WTC11 (cell line): ENCODE results near the gene GNS. TPM values are rescaled to one million over a fixed set of nuclear protein-coding genes. Genes with fewer than 3 reads are reported as not detected.

Experiments used
- ATAC-seq: fragments of 200-7000 bp; cut with Tn5 transposase; 2 replicates; pipeline ENCODE4 v1.10.0; 2021; ENCODE audit warnings: mild to moderate bottlenecking, moderate library complexity
- CTCF ChIA-PET: fragments of 300-600 bp; sonication (Branson Sonifier 250); formaldehyde crosslinking; loops from one replicate; lab custom pipeline; 2021; ENCODE audit warnings: antibody characterized with exemption; lab: Charles Lee
- POLR2A ChIA-PET: fragments of 350-600 bp; sonication (Branson Sonifier 250); formaldehyde crosslinking; loops from one replicate; lab custom pipeline; 2021; ENCODE audit warnings: antibody characterized with exemption; lab: Charles Lee
- DNase-seq: peaks from one replicate; pipeline ENCODE4 v3.0.0; 2021; ENCODE audit warnings: low spot score
- H3K27ac Mint-ChIP-seq: 2 replicates; pipeline ENCODE4 v1.8.0; 2021; ENCODE audit warnings: mixed read lengths
- H3K27me3 Mint-ChIP-seq: 2 replicates; pipeline ENCODE4 v1.8.0; 2021; ENCODE audit warnings: low read depth, mild to moderate bottlenecking, moderate library complexity, mixed read lengths
- H3K36me3 Mint-ChIP-seq: 2 replicates; pipeline ENCODE4 v1.8.0; 2021; ENCODE audit warnings: mixed read lengths
- H3K4me1 Mint-ChIP-seq: 2 replicates; pipeline ENCODE4 v1.8.0; 2022; ENCODE audit warnings: mixed read lengths
- H3K4me3 Mint-ChIP-seq: 2 replicates; pipeline ENCODE4 v1.8.0; 2021; ENCODE audit warnings: mild to moderate bottlenecking, moderate library complexity, mixed read lengths
- H3K9me3 Mint-ChIP-seq: 2 replicates; pipeline ENCODE4 v1.8.0; 2021; ENCODE audit warnings: mixed read lengths
- AR ChIP-seq: fragments of 250-450 bp; sonication (Bioruptor Pico); IDR thresholded peaks from 2 replicates; pipeline ENCODE4 v1.9.0; 2021; ENCODE audit warnings: mild to moderate bottlenecking
- ATF1 ChIP-seq: sonication (generic); formaldehyde crosslinking; IDR thresholded peaks from 2 replicates; pipeline ENCODE4 v1.8.1; 2023; ENCODE audit warnings: mild to moderate bottlenecking, moderate library complexity, missing genetic modification reagents
- ATF6 ChIP-seq: sonication (generic); formaldehyde crosslinking; IDR thresholded peaks from 2 replicates; pipeline ENCODE4 v1.8.1; 2023; ENCODE audit warnings: mild to moderate bottlenecking, missing genetic modification reagents
- CREB1 ChIP-seq: sonication (generic); formaldehyde crosslinking; IDR thresholded peaks from 2 replicates; pipeline ENCODE4 v1.8.0; 2023; ENCODE audit warnings: mild to moderate bottlenecking, missing genetic modification reagents
- CREM ChIP-seq: sonication (generic); formaldehyde crosslinking; IDR thresholded peaks from 2 replicates; pipeline ENCODE4 v1.8.1; 2022; ENCODE audit warnings: mild to moderate bottlenecking, missing genetic modification reagents, moderate library complexity
- ERG ChIP-seq: fragments of 250-450 bp; sonication (Bioruptor Pico); IDR thresholded peaks from 2 replicates; pipeline ENCODE4 v1.8.0; 2021; ENCODE audit warnings: mild to moderate bottlenecking
- ESRRA ChIP-seq: sonication (generic); formaldehyde crosslinking; IDR thresholded peaks from 2 replicates; pipeline ENCODE4 v1.8.1; 2022; ENCODE audit warnings: mild to moderate bottlenecking, missing genetic modification reagents, borderline replicate concordance
- FOXP1 ChIP-seq: sonication (generic); formaldehyde crosslinking; IDR thresholded peaks from 2 replicates; pipeline ENCODE4 v1.8.0; 2022; ENCODE audit warnings: missing genetic modification reagents, mild to moderate bottlenecking, moderate library complexity, borderline replicate concordance
- JAZF1 ChIP-seq: fragments of 250-450 bp; sonication (Bioruptor Pico); IDR thresholded peaks from 2 replicates; pipeline ENCODE4 v1.9.0; 2021; ENCODE audit warnings: moderate library complexity, mild to moderate bottlenecking, inconsistent platforms
- KAT7 ChIP-seq: sonication (generic); formaldehyde crosslinking; IDR thresholded peaks from 2 replicates; pipeline ENCODE4 v1.8.1; 2023; ENCODE audit warnings: missing genetic modification reagents, mild to moderate bottlenecking, borderline replicate concordance
- NFATC4 ChIP-seq: fragments of 250-450 bp; sonication (Bioruptor Pico); IDR thresholded peaks from 2 replicates; pipeline ENCODE4 v1.9.0; 2021; ENCODE audit warnings: mild to moderate bottlenecking
- NFYB ChIP-seq: sonication (generic); formaldehyde crosslinking; conservative IDR thresholded peaks from 2 replicates; pipeline ENCODE4 v1.8.0; 2022; ENCODE audit warnings: low read depth, missing genetic modification reagents
- NR3C1 ChIP-seq: sonication (generic); formaldehyde crosslinking; conservative IDR thresholded peaks from 2 replicates; pipeline ENCODE4 v1.8.1; 2023; ENCODE audit warnings: low read depth, mild to moderate bottlenecking, missing genetic modification reagents
- SMAD3 ChIP-seq: sonication (generic); formaldehyde crosslinking; IDR thresholded peaks from 2 replicates; pipeline ENCODE4 v1.8.0; 2022; ENCODE audit warnings: missing genetic modification reagents, mild to moderate bottlenecking, borderline replicate concordance
- SMAD4 ChIP-seq: sonication (generic); formaldehyde crosslinking; IDR thresholded peaks from 2 replicates; pipeline ENCODE4 v1.8.0; 2022; ENCODE audit warnings: mild to moderate bottlenecking, missing genetic modification reagents
- SP1 ChIP-seq: sonication (generic); formaldehyde crosslinking; conservative IDR thresholded peaks from 2 replicates; pipeline ENCODE4 v1.8.1; 2022; ENCODE audit warnings: missing genetic modification reagents
- USF2 ChIP-seq: sonication (generic); formaldehyde crosslinking; IDR thresholded peaks from 2 replicates; pipeline ENCODE4 v1.8.1; 2023; ENCODE audit warnings: mild to moderate bottlenecking, missing genetic modification reagents, moderate library complexity
- ZBTB21 ChIP-seq: sonication (generic); formaldehyde crosslinking; IDR thresholded peaks from 2 replicates; pipeline ENCODE4 v1.8.1; 2023; ENCODE audit warnings: mild to moderate bottlenecking, missing genetic modification reagents, borderline replicate concordance
- ZMAT4 ChIP-seq: fragments of 250-450 bp; sonication (Bioruptor Pico); IDR thresholded peaks from 2 replicates; pipeline ENCODE4 v1.9.0; 2021; ENCODE audit warnings: mild to moderate bottlenecking
- ZNF317 ChIP-seq: sonication (generic); formaldehyde crosslinking; IDR thresholded peaks from 2 replicates; pipeline ENCODE4 v1.8.1; 2023; ENCODE audit warnings: low read depth, mild to moderate bottlenecking, moderate library complexity, missing genetic modification reagents, borderline replicate concordance
- ZNF671 ChIP-seq: fragments of 250-450 bp; sonication (Bioruptor Pico); IDR thresholded peaks from 2 replicates; pipeline ENCODE4 v1.8.0; 2021; ENCODE audit warnings: mild to moderate bottlenecking
- total RNA-seq: library from RNA; stranded (reverse); gene quantifications from 3 replicates; pipeline ENCODE4 v1.2.3, GENCODE V29; 2021

Gene GNS
- total RNA-seq, 1 experiment from 2014 or later: 24.7 TPM

GRCh38 chr12:64744422-64745258, 14.6 kb downstream of the GNS start:
- Mint-ChIP-seq H3K4me3 (no peak overlapping the region), H3K4me1 (no peaks in the 10 kb centered on the region), H3K36me3 (peaks cover 62% of the 10 kb centered on the region), H3K27me3 (no peaks in the 10 kb centered on the region), H3K27ac (no peak overlapping the region), H3K9me3 (peaks cover 4% of the 10 kb centered on the region)
- ChIA-PET POLR2A (no interaction called here), CTCF (interaction anchor here (0.6 to 0.9 kb wide), 2 partner anchors 24 to 47 kb away, joined by 3 read pairs; no protein-coding TSS in a partner anchor)
- ATAC-seq (no peak), DNase-seq (no peak)
- TF ChIP-seq FOXP1 (CRISPR knock-in tag): no peak
- TF ChIP-seq KAT7: no peak
- TF ChIP-seq CREB1 (CRISPR knock-in tag): no peak
- TF ChIP-seq SP1 (CRISPR knock-in tag): no peak
- TF ChIP-seq ZNF317: no peak

GRCh38 chr12:64743206-64743605, 16.0 kb downstream of the GNS start:
- TF ChIP-seq FOXP1 (CRISPR knock-in tag) (no peak), ATF6 (CRISPR knock-in tag) (no peak), ESRRA (CRISPR knock-in tag) (no peak), AR (CRISPR knock-in tag) (no peak)
- DNase-seq: no peak
- Mint-ChIP-seq H3K9me3 (no peaks in the 10 kb centered on the region), H3K27me3 (no peaks in the 10 kb centered on the region), H3K4me1 (no peaks in the 10 kb centered on the region), H3K27ac (no peak overlapping the region), H3K4me3 (no peak overlapping the region), H3K36me3 (peaks cover 67% of the 10 kb centered on the region)
- no peak for ATAC-seq
- ChIA-PET CTCF (no interaction called here), POLR2A (no interaction called here)

- Mint-ChIP-seq H3K27me3 (no peaks in the 10 kb centered on the region), H3K9me3 (no peaks in the 10 kb centered on the region), H3K4me1 (no peaks in the 10 kb centered on the region), H3K4me3 (no peak overlapping the region), H3K27ac (no peak overlapping the region), H3K36me3 (peaks cover 67% of the 10 kb centered on the region)
- ChIA-PET CTCF (no interaction called here), POLR2A (no interaction called here)
- ATAC-seq (no peak), DNase-seq (no peak)
- TF ChIP-seq CREM (CRISPR knock-in tag) (no peak), ERG (CRISPR knock-in tag) (no peak), JAZF1 (no peak), NFYB (no peak), ESRRA (CRISPR knock-in tag) (no peak)
These were observed 16.8 kb downstream of the GNS start for GRCh38 chr12:64742416-64742815.

GRCh38 chr12:64740646-64741045, 18.6 kb downstream of the GNS start:
- no peak overlapping the region for H3K27ac Mint-ChIP-seq
- no peaks in the 10 kb centered on the region for H3K27me3 Mint-ChIP-seq
- DNase-seq: no peak
- ATAC-seq: no peak
- no peak overlapping the region for H3K4me3 Mint-ChIP-seq
- no peak for TF ChIP-seq ATF1 (CRISPR knock-in tag)
- no peak for TF ChIP-seq ZBTB21 (CRISPR knock-in tag)
- no peak for TF ChIP-seq ZNF671 (CRISPR knock-in tag)
- TF ChIP-seq USF2 (CRISPR knock-in tag): no peak
- TF ChIP-seq SMAD3: no peak
- no peak for TF ChIP-seq SMAD4 (CRISPR knock-in tag)
- TF ChIP-seq KAT7: no peak
- no peak for TF ChIP-seq ZMAT4
- no peak for TF ChIP-seq NR3C1 (CRISPR knock-in tag)
- no peak for TF ChIP-seq NFATC4 (CRISPR knock-in tag)
- POLR2A ChIA-PET: no interaction called here
- CTCF ChIA-PET: no interaction called here
- H3K4me1 Mint-ChIP-seq: no peaks in the 10 kb centered on the region
- H3K9me3 Mint-ChIP-seq: no peaks in the 10 kb centered on the region
- peaks cover 81% of the 10 kb centered on the region for H3K36me3 Mint-ChIP-seq
